HepG2 (cell line): ENCODE data around the gene FGF16. TPM values are rescaled to one million over a fixed set of nuclear protein-coding genes. Genes with fewer than 3 reads are reported as not detected.

Source experiments
- ATAC-seq: fragments of 200-7000 bp; cut with Tn5 transposase; 3 replicates; pipeline ENCODE4 v1.9.1; 2020; ENCODE audit warnings: mild to moderate bottlenecking, moderate library complexity
- BruUV-seq: library from RNA; stranded (reverse); fragments of 400-500 nt; replicated peaks from 2 replicates; lab custom pipeline; 2021; lab: Mats Ljungman, UMichigan
- CTCF ChIA-PET: fragments of 300-600 bp; formaldehyde crosslinking; extraction: SDS; loops from one replicate; lab custom pipeline; 2021; ENCODE audit warnings: low total read pairs, inconsistent platforms, low intra/inter-chr PET ratio; lab: Yijun Ruan, JAX
- POLR2A ChIA-PET: fragments of 350-600 bp; sonication (Branson Sonifier 250); formaldehyde crosslinking; loops from one replicate; lab custom pipeline; 2020; ENCODE audit warnings: antibody characterized with exemption, inconsistent platforms; lab: Yijun Ruan, JAX
- DNase-seq: peaks from one replicate; pipeline ENCODE4 v3.0.0-alpha.2; 2015; ENCODE audit warnings: low spot score
- FAIRE-seq: peaks from 3 replicates; lab custom pipeline; 2011; peaks lifted over from hg19 to GRCh38; lab: Jason Lieb, UNC
- H2AFZ ChIP-seq: one replicate; pipeline ENCODE4 v1.6.1; 2011; ENCODE audit warnings: low read length, inconsistent platforms
- H3K27ac ChIP-seq: fragments of 300-600 bp; 3 replicates; pipeline ENCODE4 v1.8.0; 2011; ENCODE audit warnings: mixed run types, mild to moderate bottlenecking, mixed read lengths, low read length, inconsistent platforms; ENCODE audit not compliant: insufficient read depth; ENCODE audit errors: extremely low read length
- H3K27me3 ChIP-seq, 2 experiments: fragments of 200-600 bp in 1 of 2; 2 replicates in 1 of 2; 3 replicates in 1 of 2; pipeline versions ENCODE4 v1.6.0 to v1.8.0; 2011; ENCODE audit warnings: low read length in 2 of 2, mild to moderate bottlenecking in 2 of 2, moderate library complexity in 2 of 2, inconsistent platforms in 1 of 2; ENCODE audit not compliant: insufficient read depth in 2 of 2, control insufficient read depth in 1 of 2
- H3K36me3 ChIP-seq, 2 experiments: fragments of 200-600 bp in 1 of 2; replicated peaks in 1 of 2; 2 replicates in 1 of 2; 3 replicates in 1 of 2; pipeline versions ENCODE4 v1.5.1 to v1.8.0; 2011; ENCODE audit warnings: low read length in 2 of 2, inconsistent platforms in 1 of 2; ENCODE audit not compliant: insufficient read depth in 2 of 2, control insufficient read depth in 1 of 2
- H3K4me1 ChIP-seq: 2 replicates; pipeline ENCODE4 v1.5.1; 2012; ENCODE audit warnings: low read length, inconsistent platforms; ENCODE audit not compliant: insufficient read depth
- H3K4me2 ChIP-seq: 2 replicates; pipeline ENCODE4 v1.6.0; 2011; ENCODE audit warnings: low read depth, low read length, inconsistent platforms
- H3K4me3 ChIP-seq, 3 experiments: fragments of 200-600 bp in 1 of 3; sonication (generic), shearing (Covaris generic) in 1 of 3; replicated peaks in 1 of 3; 2 replicates each; pipeline ENCODE4 v1.5.1; 2011 to 2016; ENCODE audit warnings: low read length in 3 of 3, inconsistent platforms in 2 of 3, low read depth in 2 of 3, mild to moderate bottlenecking in 2 of 3, control low read depth in 1 of 3, mixed read lengths in 1 of 3; ENCODE audit not compliant: insufficient read depth in 1 of 3
- H3K79me2 ChIP-seq: one replicate; pipeline ENCODE4 v1.6.1; 2011; ENCODE audit warnings: low read length, inconsistent platforms; ENCODE audit not compliant: insufficient read depth
- H3K9ac ChIP-seq: 2 replicates; pipeline ENCODE4 v1.6.0; 2011; ENCODE audit warnings: mild to moderate bottlenecking, low read depth, low read length, inconsistent platforms; ENCODE audit not compliant: insufficient read depth
- H3K9me3 ChIP-seq: 2 replicates; pipeline ENCODE4 v1.5.1; 2012; ENCODE audit warnings: mild to moderate bottlenecking, low read length
- H4K20me1 ChIP-seq: 2 replicates; pipeline ENCODE4 v1.6.0; 2011; ENCODE audit warnings: inconsistent platforms, mild to moderate bottlenecking, low read length, moderate library complexity; ENCODE audit not compliant: insufficient read depth
- ATAD3A ChIP-seq: sonication (generic); formaldehyde crosslinking; IDR thresholded peaks from 2 replicates; pipeline ENCODE4 v1.4.0; 2020; ENCODE audit warnings: missing genetic modification reagents
- CEBPG ChIP-seq: IDR thresholded peaks from 2 replicates; pipeline ENCODE4 v1.6.1; 2016
- EZH2 ChIP-seq: conservative IDR thresholded peaks from 2 replicates; pipeline ENCODE4 v1.6.1; 2012; ENCODE audit warnings: mild to moderate bottlenecking, low read depth, low read length, moderate library complexity
- HNRNPUL1 ChIP-seq: fragments of 200-400 bp; formaldehyde crosslinking; IDR thresholded peaks from 2 replicates; pipeline ENCODE4 v1.6.1; 2017; ENCODE audit warnings: low read depth, mild to moderate bottlenecking, low read length, moderate library complexity
- JARID2 ChIP-seq: sonication (generic); formaldehyde crosslinking; IDR thresholded peaks from 2 replicates; pipeline ENCODE4 v1.8.1; 2023; ENCODE audit warnings: missing genetic modification reagents, inconsistent platforms; ENCODE audit not compliant: insufficient replicate concordance
- NPAS2 ChIP-seq: sonication (generic); formaldehyde crosslinking; IDR thresholded peaks from 2 replicates; pipeline ENCODE4 v1.8.0; 2022; ENCODE audit warnings: mild to moderate bottlenecking, missing genetic modification reagents, borderline replicate concordance
- RNF2 ChIP-seq: fragments of 450-650 bp; conservative IDR thresholded peaks from 2 replicates; pipeline ENCODE4 v1.6.1; 2016; ENCODE audit warnings: low read depth
- SNAI1 ChIP-seq: sonication (generic); formaldehyde crosslinking; IDR thresholded peaks from 2 replicates; pipeline ENCODE4 v1.5.0; 2020; ENCODE audit warnings: mild to moderate bottlenecking, missing genetic modification reagents, borderline replicate concordance
- ZNF326 ChIP-seq: sonication (generic); formaldehyde crosslinking; IDR thresholded peaks from 2 replicates; pipeline ENCODE4 v1.4.0; 2020; ENCODE audit warnings: missing genetic modification reagents, borderline replicate concordance
- ZNF883 ChIP-seq: sonication (generic); formaldehyde crosslinking; IDR thresholded peaks from 2 replicates; pipeline ENCODE4 v1.5.1; 2020; ENCODE audit warnings: mild to moderate bottlenecking, missing genetic modification reagents; ENCODE audit errors: not compliant biosample characterization
- ZZZ3 ChIP-seq: sonication (generic); formaldehyde crosslinking; IDR thresholded peaks from 2 replicates; pipeline ENCODE4 v1.4.0; 2020; ENCODE audit warnings: missing genetic modification reagents, mild to moderate bottlenecking, borderline replicate concordance
- WGBS: methylation state at CpG from one replicate; pipeline ENCODE4 v1.1.6; 2017; ENCODE audit warnings: low lambda C conversion rate; 5-methylcytosine and 5-hydroxymethylcytosine counted together
- in situ Hi-C: cut with HindIII; loops from 2 replicates; pipeline ENCODE4 v1.10.0; 2017; ENCODE audit warnings: low pct_unique_long_range_greater_than_20kb; ENCODE audit not compliant: extremely low pct_ligation_motif_present
- intact Hi-C: fragments of 100-400 bp; cut with micrococcal nuclease; formaldehyde crosslinking; loops from one replicate; pipeline ENCODE4 v1.10.0; 2022; ENCODE audit not compliant: unreplicated experiment
- polyA plus RNA-seq, 8 experiments: library from polyadenylated mRNA; depleted of rRNA in 3 of 8; stranded (reverse) in 7 of 8; unstranded in 1 of 8; fragments of >200 nt; fragmentation: Illumina TruSeq in 4 of 8; extraction: Trizol in 4 of 8; gene quantifications; 2 replicates each; pipeline versions ENCODE4 v1.2.1 to v1.2.3, GENCODE V29; 2011 to 2016; ENCODE audit warnings: low read depth in 4 of 8, missing spikeins in 1 of 8, mixed read lengths in 1 of 8; ENCODE audit not compliant: insufficient read depth in 1 of 8
- total RNA-seq, 5 experiments: library from RNA; depleted of rRNA; stranded (reverse); fragments of >200 nt; fragmentation: Illumina TruSeq; extraction: Trizol; gene quantifications; 2 replicates each; pipeline ENCODE4 v1.2.3, GENCODE V29; 2016; ENCODE audit warnings: low read depth in 1 of 5
- TF ChIP-seq, protein P1 (sequence below): sonication (generic); formaldehyde crosslinking; IDR thresholded peaks from 2 replicates; pipeline ENCODE4 v1.9.0; 2021; ENCODE audit warnings: missing genetic modification reagents, borderline replicate concordance
- TF ChIP-seq, protein P2 (sequence below): sonication (generic); formaldehyde crosslinking; IDR thresholded peaks from 2 replicates; pipeline ENCODE4 v1.9.0; 2022; ENCODE audit warnings: missing genetic modification reagents, mild to moderate bottlenecking, borderline replicate concordance
- TF ChIP-seq, protein P3 (sequence below): sonication (generic); formaldehyde crosslinking; IDR thresholded peaks from 2 replicates; pipeline ENCODE4 v1.4.0; 2020; ENCODE audit warnings: missing genetic modification reagents

Gene FGF16
- total and polyA plus RNA-seq, 2 of the 13 experiments (the other 11 are each of a cell fraction or from before 2014, with no cell fraction given), result not detected

DNA sequence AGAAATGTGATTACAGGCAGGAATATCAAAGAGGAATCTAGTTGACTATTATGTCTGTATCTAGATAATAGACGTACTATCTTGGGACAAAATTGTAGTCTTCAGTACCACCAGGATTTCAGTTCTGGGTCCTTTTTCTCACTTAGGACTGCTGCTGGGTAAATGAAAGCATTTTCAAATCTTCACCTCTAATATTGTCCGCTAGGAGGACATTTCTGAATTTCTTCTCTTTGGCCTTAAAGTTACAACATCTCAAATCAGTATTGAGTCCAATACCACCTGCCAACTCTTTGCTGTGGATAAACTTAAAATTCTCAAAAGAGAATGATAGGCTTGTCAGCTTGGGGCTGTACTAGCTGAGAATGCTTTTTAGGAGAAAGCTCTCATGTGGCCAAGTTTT lies 6.0 kb downstream of the FGF16 start:
- ATAC-seq (no peak), DNase-seq (no peak), FAIRE-seq (no peak)
- 87% methylated on average over 2 of the region's 2 CpGs for WGBS
- ChIA-PET CTCF (no interaction called here), POLR2A (no interaction called here)
- no peak overlapping the region for H3K9ac ChIP-seq
- H3K4me2 ChIP-seq, result no peak overlapping the region
- H3K27ac ChIP-seq, result no peak overlapping the region
- no peaks in the 10 kb centered on the region for H3K36me3 ChIP-seq
- no peaks in the 10 kb centered on the region for H4K20me1 ChIP-seq
- no peaks in the 10 kb centered on the region for H3K79me2 ChIP-seq
- no peaks in the 10 kb centered on the region for H3K27me3 ChIP-seq
- intact Hi-C loops (no loop called here), in situ Hi-C loops (no loop called here)
- H3K9me3 ChIP-seq, result no peaks in the 10 kb centered on the region
- H3K4me1 ChIP-seq, result no peaks in the 10 kb centered on the region
- TF ChIP-seq HNRNPUL1, result no peak
- TF ChIP-seq, protein P1, sequence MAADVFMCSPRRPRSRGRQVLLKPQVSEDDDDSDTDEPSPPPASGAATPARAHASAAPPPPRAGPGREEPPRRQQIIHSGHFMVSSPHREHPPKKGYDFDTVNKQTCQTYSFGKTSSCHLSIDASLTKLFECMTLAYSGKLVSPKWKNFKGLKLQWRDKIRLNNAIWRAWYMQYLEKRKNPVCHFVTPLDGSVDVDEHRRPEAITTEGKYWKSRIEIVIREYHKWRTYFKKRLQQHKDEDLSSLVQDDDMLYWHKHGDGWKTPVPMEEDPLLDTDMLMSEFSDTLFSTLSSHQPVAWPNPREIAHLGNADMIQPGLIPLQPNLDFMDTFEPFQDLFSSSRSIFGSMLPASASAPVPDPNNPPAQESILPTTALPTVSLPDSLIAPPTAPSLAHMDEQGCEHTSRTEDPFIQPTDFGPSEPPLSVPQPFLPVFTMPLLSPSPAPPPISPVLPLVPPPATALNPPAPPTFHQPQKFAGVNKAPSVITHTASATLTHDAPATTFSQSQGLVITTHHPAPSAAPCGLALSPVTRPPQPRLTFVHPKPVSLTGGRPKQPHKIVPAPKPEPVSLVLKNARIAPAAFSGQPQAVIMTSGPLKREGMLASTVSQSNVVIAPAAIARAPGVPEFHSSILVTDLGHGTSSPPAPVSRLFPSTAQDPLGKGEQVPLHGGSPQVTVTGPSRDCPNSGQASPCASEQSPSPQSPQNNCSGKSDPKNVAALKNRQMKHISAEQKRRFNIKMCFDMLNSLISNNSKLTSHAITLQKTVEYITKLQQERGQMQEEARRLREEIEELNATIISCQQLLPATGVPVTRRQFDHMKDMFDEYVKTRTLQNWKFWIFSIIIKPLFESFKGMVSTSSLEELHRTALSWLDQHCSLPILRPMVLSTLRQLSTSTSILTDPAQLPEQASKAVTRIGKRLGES (CRISPR knock-in tag), result no peak
- no peak for TF ChIP-seq NPAS2 (CRISPR knock-in tag)
- H3K4me3 ChIP-seq, result no peak overlapping the region
- H2AFZ ChIP-seq, result no peak overlapping the region
- no TSS peak for BruUV-seq

DNA sequence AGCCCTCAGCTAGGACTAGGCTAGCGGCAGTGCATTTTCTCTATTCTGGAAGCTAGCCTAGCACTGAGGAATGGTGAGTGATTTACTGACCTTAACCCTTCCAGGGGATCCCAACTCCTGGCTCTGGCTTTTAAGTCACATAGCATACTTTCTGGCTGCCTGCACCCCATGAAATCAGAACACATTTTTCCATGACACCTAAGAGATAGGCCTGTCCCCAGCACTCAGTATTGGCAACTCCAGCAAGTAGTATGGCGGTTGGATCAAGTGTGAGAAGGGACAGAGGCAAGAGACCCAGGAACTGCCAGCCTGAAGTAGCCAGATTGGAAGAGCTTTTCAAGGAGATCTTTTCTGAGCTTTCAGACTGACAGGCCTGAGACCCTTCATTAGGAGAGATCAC lies 8.2 kb downstream of the FGF16 start:
- Histone ChIP-seq H3K4me3 (no peak overlapping the region), H2AFZ (no peak overlapping the region), H3K4me2 (no peak overlapping the region), H3K27me3 (no peaks in the 10 kb centered on the region), H4K20me1 (no peaks in the 10 kb centered on the region), H3K36me3 (no peaks in the 10 kb centered on the region), H3K27ac (no peak overlapping the region), H3K4me1 (no peaks in the 10 kb centered on the region), H3K9ac (no peak overlapping the region), H3K9me3 (no peaks in the 10 kb centered on the region), H3K79me2 (no peaks in the 10 kb centered on the region)
- intact Hi-C loops (no loop called here), in situ Hi-C loops (no loop called here)
- ChIA-PET POLR2A (no interaction called here), CTCF (no interaction called here)
- WGBS, result no CpG with 5 or more reads among the region's 2 CpGs
- no peak for DNase-seq
- no peak for FAIRE-seq
- ATAC-seq, result no peak
- BruUV-seq, result no TSS peak
- no peak for TF ChIP-seq JARID2 (CRISPR knock-in tag)
- TF ChIP-seq ATAD3A (CRISPR knock-in tag), result no peak
- TF ChIP-seq SNAI1 (CRISPR knock-in tag), result no peak
- no peak for TF ChIP-seq CEBPG
- no peak for TF ChIP-seq ZZZ3 (CRISPR knock-in tag)
- TF ChIP-seq EZH2, result no peak
- TF ChIP-seq, protein P2, sequence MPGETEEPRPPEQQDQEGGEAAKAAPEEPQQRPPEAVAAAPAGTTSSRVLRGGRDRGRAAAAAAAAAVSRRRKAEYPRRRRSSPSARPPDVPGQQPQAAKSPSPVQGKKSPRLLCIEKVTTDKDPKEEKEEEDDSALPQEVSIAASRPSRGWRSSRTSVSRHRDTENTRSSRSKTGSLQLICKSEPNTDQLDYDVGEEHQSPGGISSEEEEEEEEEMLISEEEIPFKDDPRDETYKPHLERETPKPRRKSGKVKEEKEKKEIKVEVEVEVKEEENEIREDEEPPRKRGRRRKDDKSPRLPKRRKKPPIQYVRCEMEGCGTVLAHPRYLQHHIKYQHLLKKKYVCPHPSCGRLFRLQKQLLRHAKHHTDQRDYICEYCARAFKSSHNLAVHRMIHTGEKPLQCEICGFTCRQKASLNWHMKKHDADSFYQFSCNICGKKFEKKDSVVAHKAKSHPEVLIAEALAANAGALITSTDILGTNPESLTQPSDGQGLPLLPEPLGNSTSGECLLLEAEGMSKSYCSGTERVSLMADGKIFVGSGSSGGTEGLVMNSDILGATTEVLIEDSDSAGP, result no peak
- no peak for TF ChIP-seq ZNF883 (CRISPR knock-in tag)
- TF ChIP-seq, protein P3, sequence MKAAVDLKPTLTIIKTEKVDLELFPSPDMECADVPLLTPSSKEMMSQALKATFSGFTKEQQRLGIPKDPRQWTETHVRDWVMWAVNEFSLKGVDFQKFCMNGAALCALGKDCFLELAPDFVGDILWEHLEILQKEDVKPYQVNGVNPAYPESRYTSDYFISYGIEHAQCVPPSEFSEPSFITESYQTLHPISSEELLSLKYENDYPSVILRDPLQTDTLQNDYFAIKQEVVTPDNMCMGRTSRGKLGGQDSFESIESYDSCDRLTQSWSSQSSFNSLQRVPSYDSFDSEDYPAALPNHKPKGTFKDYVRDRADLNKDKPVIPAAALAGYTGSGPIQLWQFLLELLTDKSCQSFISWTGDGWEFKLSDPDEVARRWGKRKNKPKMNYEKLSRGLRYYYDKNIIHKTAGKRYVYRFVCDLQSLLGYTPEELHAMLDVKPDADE (CRISPR knock-in tag), result no peak
- no peak for TF ChIP-seq ZNF326
- no peak for TF ChIP-seq RNF2
